GM19397 (cell line): ENCODE results near the gene CDRT4.
"Not testable (repeated sequence)": the region's sequence is repeated elsewhere in the genome, so short reads cannot be mapped to it uniquely, and the experiment has no call there.

Experiments
- ATAC-seq: cut with Tn5 transposase; IDR thresholded peaks from one replicate; pipeline ENCODE4 v1.9.1; 2021; ENCODE audit warnings: mild to moderate bottlenecking, moderate library complexity; ENCODE audit not compliant: unreplicated experiment

Gene CDRT4

GRCh38 chr17:15467592-15467991 is at the start of gene CDRT4:
TSS of gene CDRT4 (minus strand) at chr17:15467621. CDS start at chr17:15440238, 27,383 bp downstream.
- no peak for ATAC-seq

GRCh38 chr17:15516150-15516549 is 48.7 kb upstream of the CDRT4 start:
- ATAC-seq = no peak

GRCh38 chr17:15514469-15514868 is 47.0 kb upstream of the CDRT4 start:
- no peak for ATAC-seq

- no peak for ATAC-seq
Measured at GRCh38 chr17:15513856-15514459, 46.5 kb upstream of the CDRT4 start.

- no peak for ATAC-seq
Measured at GRCh38 chr17:15513058-15513791, 45.8 kb upstream of the CDRT4 start.

- ATAC-seq = no peak
Measured at GRCh38 chr17:15512071-15512709, 44.8 kb upstream of the CDRT4 start.

- ATAC-seq = no peak
Measured at GRCh38 chr17:15511142-15511541, 43.7 kb upstream of the CDRT4 start.

GRCh38 chr17:15510361-15510760 is 42.9 kb upstream of the CDRT4 start:
- ATAC-seq = no peak

GRCh38 chr17:15509095-15509494 is 41.7 kb upstream of the CDRT4 start:
- ATAC-seq = no peak

- no peak for ATAC-seq
Measured at GRCh38 chr17:15508466-15508865, 41.0 kb upstream of the CDRT4 start.

- no peak for ATAC-seq
Measured at GRCh38 chr17:15507896-15508295, 40.5 kb upstream of the CDRT4 start.

- no peak for ATAC-seq
Measured at GRCh38 chr17:15507001-15507400, 39.6 kb upstream of the CDRT4 start.

- ATAC-seq = not testable (repeated sequence)
Measured at GRCh38 chr17:15505708-15506107, 38.3 kb upstream of the CDRT4 start.

- no peak for ATAC-seq
Measured at GRCh38 chr17:15503731-15504130, 36.3 kb upstream of the CDRT4 start.

- peak; percentile 71 for ATAC-seq
Measured at GRCh38 chr17:15502369-15503112, 35.1 kb upstream of the CDRT4 start.

GRCh38 chr17:15501793-15502192 is 34.4 kb upstream of the CDRT4 start:
- ATAC-seq = no peak

GRCh38 chr17:15501282-15501681 is 33.9 kb upstream of the CDRT4 start:
- no peak for ATAC-seq

GRCh38 chr17:15498107-15498506 is 30.7 kb upstream of the CDRT4 start:
- ATAC-seq = no peak

GRCh38 chr17:15496735-15497670 is 29.6 kb upstream of the CDRT4 start:
- ATAC-seq = no peak

GRCh38 chr17:15494821-15495220 is 27.4 kb upstream of the CDRT4 start:
- no peak for ATAC-seq
